GM19395 (cell line): ENCODE measurements around the gene DEAF1.

Source experiments
- ATAC-seq: cut with Tn5 transposase; IDR thresholded peaks from one replicate; pipeline ENCODE4 v1.9.1; 2021; ENCODE audit warnings: mild to moderate bottlenecking, moderate library complexity; ENCODE audit not compliant: unreplicated experiment

Gene DEAF1

DNA sequence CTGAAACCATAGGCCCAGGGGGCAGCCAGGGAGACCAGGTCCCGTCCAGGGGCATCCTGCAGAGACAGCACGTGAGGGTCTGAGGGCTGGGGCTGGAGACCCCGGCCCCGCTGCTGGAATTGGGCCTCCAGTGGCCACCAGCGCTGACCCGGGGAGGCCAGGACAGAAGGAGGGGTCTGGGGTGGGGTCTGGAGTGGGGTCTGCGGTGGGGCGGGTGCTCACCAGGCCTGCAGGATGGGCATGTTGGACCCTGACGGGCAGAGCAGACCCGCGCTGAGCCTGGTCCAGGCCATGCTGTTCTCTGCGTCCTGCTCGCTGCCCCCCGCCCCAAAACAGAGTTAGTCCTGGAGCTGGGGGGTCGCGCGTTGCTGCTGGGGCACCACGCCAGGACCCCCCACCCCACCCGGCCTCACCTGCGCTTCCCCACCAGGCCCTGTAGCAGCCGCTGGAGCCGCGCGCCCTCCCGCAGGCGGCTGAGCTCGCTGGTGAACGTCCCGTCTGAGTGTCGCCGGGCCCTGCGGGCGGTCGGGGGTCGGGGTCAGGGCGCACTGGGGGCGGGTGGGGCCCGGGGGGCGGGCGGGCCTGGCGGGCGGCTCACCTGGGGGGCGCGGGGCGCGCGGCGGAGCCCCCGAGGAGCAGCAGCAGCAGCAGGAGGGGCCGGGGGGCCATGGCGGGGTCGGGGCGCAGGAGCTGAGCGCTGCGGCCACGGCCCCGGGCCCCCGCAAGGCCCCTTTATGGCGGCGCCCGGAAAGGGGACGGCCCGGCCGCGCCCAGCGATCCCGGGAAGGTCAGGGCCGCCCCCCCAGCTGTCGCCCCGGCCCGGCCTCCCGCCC is 68.3 kb downstream of the DEAF1 start, which contains the start of gene SCT:
TSS of gene SCT (minus strand) at position 707 of the 833 bp plus-strand sequence. CDS start at position 669, 38 bp downstream.
- no peak for ATAC-seq

DNA sequence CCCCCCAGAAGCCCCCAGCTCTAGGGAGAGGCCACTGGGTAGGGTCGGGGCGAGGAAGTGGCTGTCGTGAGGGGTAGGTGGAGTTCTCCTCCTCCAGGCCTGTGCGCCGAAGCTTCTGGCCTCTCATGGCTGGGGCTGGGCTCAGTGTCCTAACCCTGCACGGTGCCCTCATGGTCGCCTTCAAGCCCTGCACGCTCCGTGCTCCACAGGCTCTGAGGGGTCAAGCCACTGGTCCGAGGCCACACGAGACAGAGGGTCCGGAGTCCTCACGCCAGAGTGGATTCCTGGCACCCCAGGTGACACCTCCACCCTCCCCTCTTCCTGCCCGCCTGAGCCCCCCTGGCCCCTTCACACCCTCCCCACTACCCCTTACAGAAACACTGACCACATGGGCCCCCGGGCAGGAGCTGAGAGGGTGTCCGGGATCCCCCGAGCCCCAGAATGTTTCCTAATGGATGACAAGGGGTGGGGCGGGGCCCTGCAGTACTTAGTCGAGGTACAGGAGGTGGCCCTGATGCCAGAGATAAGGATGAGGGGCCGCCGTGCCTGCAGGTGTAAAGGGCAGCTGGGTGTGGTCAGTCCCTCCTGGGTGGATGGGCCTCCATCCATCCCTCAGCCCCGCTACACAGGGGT is 69.3 kb downstream of the DEAF1 start:
- no peak for ATAC-seq

- no peak for ATAC-seq
Observed at GRCh38 chr11:624705-625635, 70.1 kb downstream of the DEAF1 start, which contains the start of gene CDHR5. CDHR5 (minus strand) TSS chr11:624955; CDS start chr11:624902, 53 bp downstream.

DNA sequence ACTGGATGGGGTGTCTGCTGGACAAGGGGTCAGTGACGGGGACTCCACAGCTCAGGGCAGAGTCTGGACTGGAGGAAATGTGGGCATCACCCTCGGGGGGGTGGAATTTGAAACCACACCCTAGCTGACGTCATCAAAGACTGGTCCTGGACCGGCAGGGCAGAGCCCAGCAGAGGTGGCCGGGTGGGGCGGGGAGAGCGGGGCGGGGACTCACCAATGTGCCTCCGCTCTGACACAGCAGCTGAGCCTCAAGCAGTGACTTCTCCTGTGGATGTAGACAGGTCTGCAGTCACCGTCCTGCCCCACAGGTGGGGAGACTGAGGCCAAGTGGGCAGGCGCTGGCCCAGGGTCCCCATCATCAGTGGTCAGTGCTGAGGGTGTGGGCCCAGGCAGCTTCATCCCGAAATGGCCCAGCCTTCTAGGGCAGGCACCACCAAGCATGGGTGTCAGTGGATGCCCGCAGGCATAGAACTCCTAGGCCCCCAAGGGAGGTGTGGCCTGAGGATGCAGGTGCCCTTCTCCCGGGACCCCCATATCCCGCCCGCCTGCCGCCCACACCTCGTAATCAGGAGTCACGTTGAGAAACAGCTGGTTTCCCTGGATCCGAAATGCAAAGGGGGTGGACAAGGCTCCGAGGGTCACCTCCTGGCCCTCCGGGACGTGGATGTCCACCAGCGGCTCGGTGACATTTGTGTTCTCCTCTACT is 70.9 kb downstream of the DEAF1 start:
- ATAC-seq, result no peak

- no peak for ATAC-seq
Observed at GRCh38 chr11:623349-623869, 71.6 kb downstream of the DEAF1 start.

DNA sequence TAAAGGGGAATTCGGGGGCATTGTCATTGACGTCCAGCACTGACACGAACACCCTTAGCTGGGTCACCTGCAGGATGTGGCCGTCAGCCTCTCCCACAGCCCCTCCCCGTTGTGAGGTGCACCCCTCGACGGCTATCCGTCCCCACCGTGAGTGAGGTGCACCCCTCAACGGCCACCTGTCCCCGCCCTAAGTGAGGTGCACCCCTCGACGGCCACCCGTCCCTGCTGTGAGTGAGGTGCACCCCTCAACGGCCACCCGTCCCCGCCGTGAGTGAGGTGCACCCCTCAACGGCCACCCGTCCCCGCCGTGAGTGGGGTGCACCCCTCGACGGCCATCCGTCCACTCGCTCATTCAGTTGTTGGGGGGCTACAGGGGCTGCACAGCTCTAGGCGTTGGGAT is 73.2 kb downstream of the DEAF1 start:
- ATAC-seq, result no peak

DNA sequence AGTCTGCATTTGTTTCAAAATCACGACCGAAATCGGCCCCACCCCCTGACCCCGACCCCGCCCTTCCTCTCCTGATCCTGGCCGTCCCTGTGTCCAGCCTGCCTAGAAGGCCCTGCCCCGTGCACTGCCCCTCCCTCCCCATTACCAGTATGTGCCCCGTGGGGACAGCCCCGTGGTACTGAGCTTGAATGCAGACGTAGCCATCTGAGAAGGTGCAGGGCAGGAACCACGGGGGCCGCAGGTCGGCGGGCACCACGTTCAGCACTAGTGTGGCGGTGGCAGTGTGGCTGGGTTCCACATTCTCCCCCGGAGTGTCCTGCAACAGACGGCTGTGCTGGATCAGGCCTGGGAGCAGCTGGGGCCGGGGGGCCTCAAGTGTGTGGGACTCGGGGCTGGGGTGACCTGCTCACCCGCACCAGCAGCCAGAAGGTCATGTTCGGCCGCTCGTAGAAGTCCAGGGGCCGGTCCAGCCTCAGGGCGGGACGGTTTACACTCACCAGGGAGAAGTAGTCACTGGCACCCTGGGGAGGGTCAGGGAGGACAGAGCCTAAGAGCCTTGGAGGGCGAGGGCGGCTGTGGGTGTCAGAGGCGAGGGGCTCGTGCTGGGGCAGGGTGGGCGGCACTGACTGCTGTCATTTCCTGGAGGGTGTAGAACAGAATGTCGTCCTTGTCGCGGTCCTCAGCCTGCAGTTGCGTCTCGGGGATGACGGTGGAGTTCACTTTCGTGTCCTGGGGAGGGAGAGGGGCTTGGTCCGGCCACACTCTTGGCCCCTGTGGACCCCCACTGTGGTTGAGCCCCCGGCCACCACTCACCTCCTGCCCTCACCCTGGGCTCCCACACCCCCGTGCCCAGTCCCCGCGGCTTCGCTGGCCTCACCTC is 73.8 kb downstream of the DEAF1 start:
- no peak for ATAC-seq

DNA sequence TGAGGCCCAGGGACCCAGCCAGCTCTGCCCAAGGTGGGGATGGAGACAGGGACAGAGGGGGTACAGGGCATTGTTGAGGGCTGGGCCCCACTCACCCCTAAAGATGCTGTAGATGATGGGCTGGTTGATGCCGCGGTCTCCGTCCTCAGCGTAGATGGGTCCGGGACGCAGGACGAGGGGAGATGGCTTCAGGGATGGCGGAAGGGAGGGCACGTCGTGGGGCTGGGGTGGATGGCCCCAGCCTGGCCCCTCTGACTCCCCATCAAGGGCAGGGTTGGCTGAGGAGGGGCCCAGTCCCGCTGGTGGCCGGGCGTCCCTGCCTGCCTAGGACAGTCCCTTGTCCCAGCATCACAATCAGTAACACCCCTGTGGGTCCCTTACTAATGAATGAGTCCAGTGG is 74.8 kb downstream of the DEAF1 start:
- ATAC-seq, result no peak

- ATAC-seq, result no peak
Observed at GRCh38 chr11:619628-620050, 75.4 kb downstream of the DEAF1 start.

DNA sequence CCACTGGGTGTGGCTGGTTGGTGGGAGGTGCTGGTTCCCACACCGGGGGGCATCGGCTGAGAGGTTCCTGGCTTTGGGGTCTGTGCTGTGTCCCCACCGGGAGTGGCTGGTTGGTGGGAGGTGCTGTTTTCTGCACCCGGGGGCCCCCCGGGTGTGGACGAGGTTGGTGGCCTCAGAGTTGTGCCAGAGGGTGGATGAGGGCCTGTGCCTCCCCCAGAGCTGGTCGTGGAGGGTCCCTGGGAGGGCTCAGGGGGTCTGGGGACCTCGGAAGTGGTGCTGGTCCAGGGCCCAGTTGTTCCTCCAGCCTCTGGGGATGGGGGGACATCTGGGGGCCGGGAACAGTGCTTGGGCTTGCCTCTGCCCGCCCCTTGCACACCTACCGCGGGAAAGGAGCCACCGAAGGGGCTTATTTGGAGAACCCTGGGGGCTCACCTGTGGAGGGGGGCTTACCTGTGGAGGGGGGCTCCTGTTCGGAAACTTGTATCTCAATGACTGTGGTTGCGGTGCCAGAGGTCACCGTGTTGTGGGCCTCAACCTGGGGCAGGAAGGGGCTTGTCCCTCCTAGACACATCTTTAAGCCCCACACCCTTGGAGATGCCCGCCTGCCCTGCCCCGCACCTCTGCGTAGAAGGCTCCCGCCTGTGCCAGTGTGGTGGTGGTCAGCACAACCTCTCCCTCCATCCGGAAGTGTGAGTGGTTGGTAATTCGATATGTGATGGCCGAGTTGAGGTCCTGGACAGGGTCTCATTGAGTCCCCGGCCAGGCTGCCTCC is 76.0 kb downstream of the DEAF1 start:
- ATAC-seq, result no peak

- no peak for ATAC-seq
Observed at GRCh38 chr11:617912-618682, 76.9 kb downstream of the DEAF1 start.

DNA sequence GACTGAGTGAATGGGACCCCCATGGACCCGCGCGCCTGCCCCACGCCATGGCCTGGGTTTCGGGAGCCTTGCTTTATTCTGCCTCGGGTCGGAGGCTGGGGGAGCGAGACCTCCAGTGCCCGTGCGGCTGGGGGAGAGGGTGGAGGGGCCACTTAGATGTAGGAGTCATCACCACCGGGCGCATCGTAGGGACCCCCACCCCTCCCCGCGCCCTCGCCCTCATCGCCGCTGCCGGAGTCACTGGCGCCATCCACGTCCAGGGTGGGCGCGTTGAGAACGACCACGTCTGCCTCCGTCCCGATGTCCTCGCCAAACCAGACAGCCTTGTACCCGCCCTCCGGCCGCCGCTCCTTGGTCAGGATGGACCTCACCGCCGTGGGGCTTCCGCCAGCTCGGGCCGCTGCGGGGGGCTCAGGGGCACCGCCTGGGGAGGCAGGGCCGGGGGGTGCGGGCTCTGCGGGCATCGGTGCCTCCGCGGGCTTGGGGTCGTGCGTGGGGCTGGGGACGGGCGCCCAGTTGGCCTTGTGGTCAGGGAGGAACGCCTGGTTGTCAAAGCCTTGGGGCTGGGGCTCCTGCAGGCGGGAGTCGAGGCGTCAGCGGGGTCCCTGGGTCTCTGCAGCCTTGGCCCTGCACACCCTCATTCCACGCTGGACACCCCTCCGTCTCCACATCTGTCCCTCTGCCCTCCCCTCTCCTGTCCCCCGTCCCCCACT is 77.7 kb downstream of the DEAF1 start:
- ATAC-seq, result no peak

DNA sequence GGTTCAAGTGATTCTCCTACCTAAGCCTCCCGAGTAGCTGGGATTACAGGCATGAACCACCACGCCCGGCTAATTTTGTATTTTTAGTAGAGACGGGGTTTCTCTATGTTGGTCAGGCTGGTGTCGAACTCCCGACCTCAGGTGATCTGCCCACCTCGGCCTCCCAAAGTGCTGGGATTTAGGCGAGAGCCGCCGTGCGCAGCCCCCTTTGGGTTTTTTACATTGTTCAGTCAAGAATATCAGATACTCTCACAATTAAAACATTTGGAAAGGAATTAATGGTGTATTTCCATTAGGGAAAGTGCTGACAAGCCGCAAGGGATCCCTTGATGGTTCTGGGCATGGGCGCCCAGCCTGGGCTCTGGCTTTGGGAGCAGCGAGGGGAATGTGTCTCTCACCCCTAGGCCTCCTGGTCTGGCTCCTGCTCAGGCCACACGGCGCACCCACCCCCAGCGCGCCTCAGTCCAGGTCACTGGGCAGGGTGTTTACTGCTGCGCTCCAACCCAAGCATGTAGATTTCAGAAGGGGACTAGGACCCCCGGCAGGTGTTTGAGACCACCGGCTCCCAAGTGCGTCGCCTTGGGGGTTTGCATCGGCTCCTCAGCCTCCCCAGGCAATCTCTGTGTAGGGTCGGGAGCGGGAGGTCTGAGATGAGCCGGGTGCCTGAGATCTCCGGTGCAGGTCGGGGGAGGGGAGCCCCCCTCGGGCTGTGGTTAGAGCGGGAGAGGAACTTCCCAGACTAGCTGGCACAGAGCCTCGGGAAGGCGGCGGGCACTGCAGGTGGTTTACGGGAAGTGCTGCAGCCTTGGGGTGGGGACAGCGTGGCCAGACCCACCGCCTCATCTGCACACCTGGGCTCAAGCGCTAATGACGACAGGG is 78.5 kb downstream of the DEAF1 start:
- ATAC-seq, result no peak

- ATAC-seq, result peak; percentile 84
Observed at GRCh38 chr11:615504-616319, 79.3 kb downstream of the DEAF1 start, which contains the start of gene IRF7. IRF7 (minus strand) TSS chr11:615950; CDS start chr11:615364, 586 bp downstream.
